ENCODE results near the gene ARHGEF26. TPM values are rescaled to one million over a fixed set of nuclear protein-coding genes. Genes with fewer than 3 reads are reported as not detected.

Gene ARHGEF26
- total and polyA plus RNA-seq, 7 donors: 2.3 to 125 (median 48.4) TPM

- Histone ChIP-seq H3K36me3 (no peaks in the 10 kb centered on the region), H3K27ac (no peak overlapping the region), H3K9me3 (no peaks in the 10 kb centered on the region), H3K4me1 (peaks cover 0 to 17% (median 15%) of the 10 kb centered on the region in 4 donors), H3K4me3 (no peak overlapping the region), H3K27me3 (no peaks in the 10 kb centered on the region)
- intact Hi-C loops (cut with DNase I): no loop called here
- TF ChIP-seq POLR2AphosphoS5 (IDR thresholded peaks at IDR 0.05) (no peak), EP300 (IDR thresholded peaks at IDR 0.05) (no peak), POLR2A (IDR thresholded peaks at IDR 0.05) (no peak)
- TF ChIP-seq, protein P1, sequence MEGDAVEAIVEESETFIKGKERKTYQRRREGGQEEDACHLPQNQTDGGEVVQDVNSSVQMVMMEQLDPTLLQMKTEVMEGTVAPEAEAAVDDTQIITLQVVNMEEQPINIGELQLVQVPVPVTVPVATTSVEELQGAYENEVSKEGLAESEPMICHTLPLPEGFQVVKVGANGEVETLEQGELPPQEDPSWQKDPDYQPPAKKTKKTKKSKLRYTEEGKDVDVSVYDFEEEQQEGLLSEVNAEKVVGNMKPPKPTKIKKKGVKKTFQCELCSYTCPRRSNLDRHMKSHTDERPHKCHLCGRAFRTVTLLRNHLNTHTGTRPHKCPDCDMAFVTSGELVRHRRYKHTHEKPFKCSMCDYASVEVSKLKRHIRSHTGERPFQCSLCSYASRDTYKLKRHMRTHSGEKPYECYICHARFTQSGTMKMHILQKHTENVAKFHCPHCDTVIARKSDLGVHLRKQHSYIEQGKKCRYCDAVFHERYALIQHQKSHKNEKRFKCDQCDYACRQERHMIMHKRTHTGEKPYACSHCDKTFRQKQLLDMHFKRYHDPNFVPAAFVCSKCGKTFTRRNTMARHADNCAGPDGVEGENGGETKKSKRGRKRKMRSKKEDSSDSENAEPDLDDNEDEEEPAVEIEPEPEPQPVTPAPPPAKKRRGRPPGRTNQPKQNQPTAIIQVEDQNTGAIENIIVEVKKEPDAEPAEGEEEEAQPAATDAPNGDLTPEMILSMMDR (IDR thresholded peaks at IDR 0.05): no peak
- 56 to 78% methylated on average over 5 of the region's 5 CpGs for WGBS, 2 donors
- no peak for DNase-seq
These were observed 7.6 kb upstream of the ARHGEF26 start for GRCh38 chr3:154113609-154114008.

DNA sequence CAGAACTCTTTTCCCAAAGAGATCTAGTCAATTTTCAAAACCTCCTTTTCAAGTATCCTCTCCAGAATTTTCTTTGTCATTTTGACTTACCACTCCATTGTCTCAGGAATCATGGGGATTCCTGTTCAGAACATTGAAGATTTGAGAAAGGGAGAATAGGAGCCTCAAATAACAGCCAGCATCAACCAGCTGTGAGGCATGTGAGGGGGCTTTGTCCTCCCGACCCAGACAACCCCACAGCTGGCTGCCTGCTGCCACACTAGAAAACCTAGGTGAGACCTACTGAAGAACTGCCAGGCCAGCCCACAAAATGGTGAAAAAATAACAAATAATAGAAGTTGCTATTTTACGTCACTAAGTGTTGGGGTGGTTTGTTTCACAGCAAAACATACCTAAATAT is 5.9 kb upstream of the ARHGEF26 start:
- H3K27ac ChIP-seq: no peak overlapping the region
- peaks cover 0 to 23% (median 17%) of the 10 kb centered on the region in 4 donors for H3K4me1 ChIP-seq
- no peaks in the 10 kb centered on the region for H3K36me3 ChIP-seq
- no peaks in the 10 kb centered on the region for H3K27me3 ChIP-seq
- no peak for DNase-seq
- no peak overlapping the region for H3K4me3 ChIP-seq
- H3K9me3 ChIP-seq: no peaks in the 10 kb centered on the region
- TF ChIP-seq, protein P1 (IDR thresholded peaks at IDR 0.05): no peak
- no peak for TF ChIP-seq EP300 (IDR thresholded peaks at IDR 0.05)
- TF ChIP-seq POLR2A (IDR thresholded peaks at IDR 0.05): no peak
- TF ChIP-seq POLR2AphosphoS5 (IDR thresholded peaks at IDR 0.05): no peak
- WGBS, 2 donors: 91 to 92% methylated on average over 2 of the region's 2 CpGs
- intact Hi-C loops (cut with DNase I): no loop called here

DNA sequence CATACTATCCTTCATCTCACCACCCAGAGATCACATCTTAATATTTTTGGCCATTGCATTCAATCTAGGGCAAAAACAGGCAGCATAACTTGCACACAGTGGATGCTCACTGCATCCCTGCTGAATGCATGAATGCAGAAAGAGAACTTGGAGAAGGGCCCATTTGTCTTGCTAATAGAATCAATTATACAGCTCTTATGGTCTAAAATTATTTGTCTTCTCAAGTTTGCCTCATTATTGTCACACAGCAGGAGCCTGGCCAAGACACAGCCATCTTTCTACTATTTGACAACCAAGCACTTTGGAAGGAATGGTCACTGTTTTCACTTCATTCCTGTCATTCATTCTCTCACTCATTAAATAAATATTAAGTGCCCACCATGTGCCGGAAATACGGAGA is 1.2 kb upstream of the ARHGEF26 start:
- H3K4me3 ChIP-seq: peak overlapping the region in 2 of 4 donors; percentile 97
- TF ChIP-seq POLR2AphosphoS5 (IDR thresholded peaks at IDR 0.05) (no peak), POLR2A (IDR thresholded peaks at IDR 0.05) (no peak), EP300 (IDR thresholded peaks at IDR 0.05) (no peak)
- TF ChIP-seq, protein P1 (IDR thresholded peaks at IDR 0.05): no peak
- no peaks in the 10 kb centered on the region for H3K9me3 ChIP-seq
- intact Hi-C loops (cut with DNase I): loop anchor here (2.0 to 10.0 kb wide), 3 partner anchors 59 to 205 kb away; partner anchors contain the start of gene DHX36
- no peak for DNase-seq
- peaks cover 0 to 16% (median 7%) of the 10 kb centered on the region in 4 donors for H3K4me1 ChIP-seq
- peak overlapping the region in 1 of 4 donors; percentile 91 for H3K27ac ChIP-seq
- no peaks in the 10 kb centered on the region for H3K27me3 ChIP-seq
- WGBS, 2 donors: 46 to 79% methylated on average over 2 of the region's 2 CpGs
- H3K36me3 ChIP-seq: no peaks in the 10 kb centered on the region

- intact Hi-C loops (cut with DNase I): loop anchor here (1.0 to 10.0 kb wide), 4 partner anchors 60 to 203 kb away; partner anchors contain the start of gene DHX36
- Histone ChIP-seq H3K4me3 (peak overlapping the region; percentile 78 to 97 (median 96)), H3K9me3 (no peaks in the 10 kb centered on the region), H3K27me3 (no peaks in the 10 kb centered on the region), H3K36me3 (no peaks in the 10 kb centered on the region), H3K4me1 (peaks cover 0 to 36% (median 21%) of the 10 kb centered on the region in 4 donors), H3K27ac (peak overlapping the region; percentile 79 to 94 (median 88))
- TF ChIP-seq POLR2A (IDR thresholded peaks at IDR 0.05) (no peak), POLR2AphosphoS5 (IDR thresholded peaks at IDR 0.05) (no peak), EP300 (IDR thresholded peaks at IDR 0.05) (no peak)
- TF ChIP-seq, protein P1 (IDR thresholded peaks at IDR 0.05): no peak
- DNase-seq: peak; percentile 76
- WGBS, 2 donors: 4 to 15% methylated on average over 76 of the region's 76 CpGs
These were observed 736 bp downstream of the ARHGEF26 start for GRCh38 chr3:154121701-154122551.

Measured in sigmoid colon (tissue), 7 donors.